Stimulated activated CD8-positive, alpha-beta memory T cell treated with anti-CD3 and anti-CD28 coated beads, Interleukin-12 subunit alpha, Interleukin-12 subunit beta, amount 100 ng/mL, for 4 hours (primary cell): Measurements from ENCODE around the gene CABP1.
"Not testable (repeated sequence)": the region's sequence is repeated elsewhere in the genome, so short reads cannot be mapped to it uniquely, and the experiment has no call there.

Experiments
- DNase-seq: peaks from one replicate; pipeline ENCODE4 v3.0.0-alpha.2; 2020; ENCODE audit warnings: low read depth

The CABP1 gene

DNA sequence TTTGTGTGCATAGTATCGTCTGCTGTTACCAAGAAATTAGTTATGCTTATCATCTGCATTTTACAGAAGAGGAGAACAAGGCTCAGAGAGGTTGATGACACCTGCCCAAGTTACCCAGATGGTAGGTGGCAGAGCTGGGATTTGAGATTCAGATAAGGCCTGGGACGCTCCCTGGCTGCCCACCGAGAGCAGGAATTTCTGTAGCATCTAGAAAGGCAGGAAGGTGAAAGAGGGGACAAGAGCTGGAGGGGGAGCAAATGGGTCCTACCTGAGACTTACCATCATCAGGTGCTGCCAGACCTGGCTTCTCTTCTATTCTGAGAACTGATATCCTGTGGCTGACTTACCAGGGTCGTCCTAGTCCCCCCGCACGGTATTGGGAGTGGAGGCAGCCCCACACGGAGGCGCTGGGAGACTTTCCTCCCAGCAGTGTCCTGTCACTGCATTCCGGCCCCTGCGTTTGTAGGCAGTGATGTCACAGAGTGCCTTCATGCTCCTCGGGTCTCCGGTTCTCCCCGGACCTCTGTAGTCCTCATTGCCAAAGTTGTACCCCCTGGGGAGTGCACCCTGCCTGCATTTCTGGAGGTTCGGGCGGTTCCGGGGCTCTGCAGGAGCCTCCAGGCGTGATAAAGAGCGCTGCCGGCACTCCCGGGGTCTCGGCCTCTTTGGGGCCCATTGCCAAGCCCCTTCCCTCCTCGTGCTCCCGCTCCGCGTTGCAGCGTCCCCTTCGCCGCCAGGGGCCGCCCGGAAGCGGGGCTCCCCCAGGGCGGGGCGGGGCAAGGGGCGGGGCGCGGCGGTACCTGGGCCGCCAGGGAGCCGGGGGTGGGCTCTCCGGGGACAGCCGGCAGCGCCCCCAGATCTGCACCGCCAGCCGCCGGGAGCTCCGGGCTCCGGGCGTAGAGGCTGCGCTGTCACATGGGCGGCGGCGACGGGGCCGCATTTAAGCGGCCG lies at the start of gene CABP1:
Gene CABP1, plus strand, starts transcription at position 856 of the 951 bp plus-strand sequence. Its CDS starts 60 bp downstream, at position 916.
- peak; percentile 71 for DNase-seq

DNA sequence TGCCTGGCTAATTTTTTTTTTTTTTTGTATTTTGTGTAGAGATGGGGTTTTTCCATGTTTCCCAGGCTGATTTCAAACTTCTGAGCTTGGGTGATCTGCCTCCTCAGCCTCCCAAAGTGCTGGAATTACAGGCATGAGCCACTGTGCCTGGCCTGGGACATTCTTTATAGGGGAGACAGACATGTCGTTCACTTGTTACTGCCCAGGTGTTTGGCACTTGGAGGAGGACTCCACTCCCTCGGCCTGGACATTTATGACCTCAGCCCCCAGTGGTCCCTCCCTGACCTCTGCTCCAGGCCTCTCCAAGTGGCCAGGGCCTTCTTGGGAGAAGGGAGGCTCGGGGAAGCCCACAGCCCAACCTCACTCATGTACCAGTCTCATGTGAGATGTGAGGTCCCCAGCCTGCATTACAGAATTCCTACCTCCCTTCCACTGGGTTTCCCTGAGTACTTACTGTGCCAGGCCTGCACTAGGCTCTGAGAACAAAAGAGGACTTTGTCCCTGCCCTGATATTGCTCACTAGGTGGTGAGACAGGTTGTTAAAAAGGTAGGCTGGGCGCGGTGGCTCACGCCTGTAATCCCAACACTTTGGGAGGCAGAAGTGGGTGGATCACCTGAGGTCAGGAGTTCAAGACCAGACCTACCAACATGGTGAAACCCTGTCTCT lies 49.6 kb upstream of the CABP1 start:
- DNase-seq = no peak

DNA sequence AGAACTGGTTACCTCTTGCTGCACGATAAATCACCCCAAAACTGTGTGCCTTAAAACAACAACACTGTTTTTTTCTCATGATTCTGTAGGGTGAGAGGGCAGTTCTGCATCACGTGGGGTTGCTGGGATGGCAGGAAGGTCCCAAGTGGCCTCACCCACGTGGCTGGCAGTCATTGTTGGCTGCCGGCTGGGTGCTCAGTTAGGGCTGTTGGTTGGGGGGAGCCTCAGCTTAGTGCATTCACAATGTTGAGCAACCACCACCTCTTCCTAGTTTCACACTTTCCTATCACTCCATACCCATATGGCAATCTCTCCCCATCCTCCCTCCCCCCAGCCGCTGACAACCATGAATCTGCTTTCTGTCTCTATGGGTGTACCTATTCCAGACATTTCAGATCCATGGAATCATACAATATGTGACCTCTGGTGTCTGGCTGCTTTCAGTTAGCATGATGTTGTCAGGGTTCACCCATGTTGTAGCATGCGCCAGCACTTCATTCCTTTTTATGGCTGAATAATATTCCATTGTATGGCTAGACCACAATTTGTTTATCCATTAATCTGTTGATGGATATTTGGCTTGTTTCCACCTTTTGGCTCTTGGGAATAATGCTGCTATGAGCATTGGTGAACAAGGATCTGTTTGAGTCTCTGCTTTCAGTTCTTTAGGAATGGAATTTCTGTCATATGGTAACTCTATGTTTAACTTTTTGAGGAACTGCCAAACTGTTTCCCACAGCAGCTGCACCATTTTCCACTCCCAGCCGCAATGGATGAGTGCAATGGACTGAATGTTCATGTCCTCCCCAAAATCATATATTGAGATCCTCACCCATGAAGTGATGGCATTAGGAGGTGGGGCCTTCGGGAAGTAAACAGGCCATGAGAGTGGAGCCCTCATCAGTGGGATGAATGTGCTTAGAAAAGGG lies 48.0 kb upstream of the CABP1 start:
- no peak for DNase-seq

DNA sequence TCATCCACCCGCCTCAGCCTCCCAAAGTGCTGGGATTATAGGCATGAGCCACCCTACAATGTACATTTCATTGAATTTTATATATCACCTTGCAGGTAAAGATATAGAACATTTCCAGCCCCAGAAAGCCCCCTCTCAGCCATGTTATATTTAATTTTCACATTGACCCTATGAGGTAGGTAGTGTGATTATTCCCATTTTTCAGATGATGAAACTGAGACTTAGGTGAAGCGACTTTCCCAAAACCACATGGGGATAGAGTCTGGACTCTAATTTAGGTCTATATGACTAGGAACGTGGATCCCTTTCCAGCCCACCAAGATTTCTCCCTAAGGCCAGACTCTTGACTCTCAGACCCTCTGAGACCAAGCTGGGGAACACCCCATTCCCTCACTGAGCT lies 43.5 kb upstream of the CABP1 start:
- DNase-seq = no peak

DNA sequence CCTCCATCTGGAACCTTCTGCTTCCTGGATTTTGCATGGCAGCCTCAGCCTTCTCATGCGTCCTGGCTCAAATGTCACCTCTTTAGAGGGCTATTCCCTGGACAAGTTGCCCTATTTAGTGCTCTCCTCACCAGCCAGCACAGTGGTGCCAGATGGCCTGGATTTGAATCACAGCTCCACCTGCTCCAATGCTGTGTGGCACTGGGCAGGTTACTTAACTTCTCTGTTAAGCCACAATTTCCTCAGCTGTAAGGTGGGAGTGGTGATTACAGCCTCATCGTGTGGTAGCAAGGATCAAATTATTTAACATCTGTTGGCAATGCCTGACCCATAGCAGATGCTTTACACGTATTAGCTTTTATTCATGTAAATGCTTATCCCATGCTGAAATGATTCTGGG lies 42.6 kb upstream of the CABP1 start:
- no peak for DNase-seq

DNA sequence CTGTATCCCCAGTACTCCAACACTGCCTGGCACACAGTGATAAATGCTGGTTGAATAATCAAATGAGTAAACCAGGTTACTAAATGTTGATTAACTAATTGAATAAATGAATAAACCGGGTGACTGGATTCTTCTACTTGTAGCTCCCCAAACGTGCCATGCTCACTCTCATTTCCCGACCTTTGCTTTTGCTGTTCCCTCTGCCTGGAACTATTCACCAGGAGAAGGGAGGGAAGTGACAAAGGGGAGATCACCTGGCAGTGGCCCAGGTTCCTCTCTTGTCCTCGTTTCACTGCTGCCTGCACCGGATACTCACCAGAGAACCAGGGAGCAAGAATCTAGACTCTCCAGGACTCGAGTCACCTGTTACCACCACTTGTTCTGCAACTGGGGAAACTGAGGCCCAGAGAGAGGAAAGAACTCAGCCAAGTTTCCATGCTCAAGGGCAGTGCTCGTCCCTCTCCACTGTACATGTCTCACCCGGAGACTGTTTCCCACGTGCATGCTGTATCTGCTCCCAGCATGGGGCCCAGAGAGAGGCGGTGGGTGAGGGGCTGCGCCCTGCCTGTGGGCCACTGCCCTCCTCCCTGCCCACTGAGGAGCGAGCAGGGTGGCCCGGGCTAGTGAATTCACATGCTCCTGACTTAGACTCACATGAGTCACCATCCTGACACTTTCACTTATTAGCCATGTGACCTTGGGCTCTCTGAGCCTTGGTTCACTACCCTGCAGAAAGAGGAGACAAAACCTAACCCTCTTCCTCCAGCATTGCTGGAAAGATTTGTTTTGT lies 41.6 kb upstream of the CABP1 start:
- DNase-seq = no peak

DNA sequence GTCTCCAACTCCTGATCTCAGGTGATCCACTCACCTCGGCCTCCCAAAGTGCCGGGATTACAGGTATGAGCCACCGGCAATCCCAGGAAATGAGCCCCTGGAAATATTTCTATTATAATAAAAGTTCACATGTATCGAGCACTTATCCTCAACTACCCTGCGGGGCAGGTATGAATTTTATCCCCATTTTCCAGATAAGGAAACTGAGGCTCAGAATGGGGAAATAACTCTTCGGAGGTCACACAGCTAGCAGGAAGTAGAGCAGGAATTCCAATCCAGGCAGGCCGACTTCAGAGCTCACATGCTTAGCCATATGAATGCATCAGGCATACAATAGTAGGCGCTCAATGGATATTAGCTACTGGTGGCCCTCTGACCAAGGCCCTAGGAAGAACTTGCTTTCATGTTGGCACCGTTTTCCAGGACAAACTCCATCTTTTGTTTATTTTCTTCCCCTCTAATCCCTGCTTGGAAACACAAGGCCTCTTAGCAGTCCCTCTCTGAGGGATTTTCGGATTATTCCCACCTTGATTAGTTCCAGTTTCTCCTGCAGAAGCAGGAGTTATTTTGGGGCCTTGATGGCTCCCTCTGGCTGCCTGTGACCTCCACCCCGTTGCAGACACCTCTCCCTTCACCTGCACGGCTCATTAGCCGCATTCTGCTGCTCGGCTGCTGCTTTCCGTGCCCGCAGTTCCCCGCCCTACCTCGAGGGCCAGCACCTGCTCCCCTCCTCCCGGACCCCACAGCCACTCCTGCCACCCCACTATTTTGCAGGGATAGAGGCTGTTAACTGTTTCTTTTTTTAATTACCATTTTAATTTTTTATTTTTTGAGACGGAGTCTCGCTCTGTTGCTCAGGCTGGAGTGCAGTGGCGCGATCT lies 40.5 kb upstream of the CABP1 start:
- DNase-seq = no peak

DNA sequence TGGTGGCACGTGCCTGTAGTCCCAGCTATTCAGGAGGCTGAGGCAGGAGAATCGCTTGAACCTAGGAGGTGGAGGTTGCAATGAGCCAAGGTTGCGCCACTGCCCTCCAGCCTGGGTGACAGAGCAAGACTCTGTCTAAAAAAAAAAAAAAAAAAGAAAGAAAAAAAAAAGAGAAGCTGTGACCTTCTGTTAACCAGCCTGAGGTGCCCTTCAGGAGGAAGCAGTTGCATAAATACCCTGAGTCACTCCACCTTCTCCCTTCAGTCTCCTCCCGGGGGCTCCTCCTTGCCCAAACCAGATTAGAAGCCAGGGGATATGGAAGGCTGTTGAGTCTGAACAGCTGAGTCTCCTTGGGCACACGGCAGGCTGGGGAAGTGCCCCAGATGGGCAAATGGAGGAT lies 38.0 kb upstream of the CABP1 start:
- not testable (repeated sequence) for DNase-seq

DNA sequence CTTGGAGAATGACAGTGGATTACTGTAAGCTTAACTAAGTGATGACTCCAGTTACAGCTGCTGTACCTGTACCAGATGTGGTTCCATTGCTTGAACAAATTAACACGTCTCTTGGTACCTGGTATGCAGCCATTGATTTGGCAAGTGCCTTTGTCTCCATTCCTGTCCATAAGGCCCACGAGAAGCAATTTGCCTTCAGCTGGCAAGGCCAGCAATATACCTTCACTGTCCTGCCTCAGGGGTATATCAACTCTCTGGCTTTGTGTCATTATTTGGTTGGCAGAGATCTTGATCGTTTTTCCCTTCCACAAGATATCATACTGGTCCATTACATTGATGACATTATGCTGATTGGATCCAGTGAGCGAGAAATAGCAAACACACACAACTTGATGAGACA lies 29.9 kb upstream of the CABP1 start:
- DNase-seq = no peak

DNA sequence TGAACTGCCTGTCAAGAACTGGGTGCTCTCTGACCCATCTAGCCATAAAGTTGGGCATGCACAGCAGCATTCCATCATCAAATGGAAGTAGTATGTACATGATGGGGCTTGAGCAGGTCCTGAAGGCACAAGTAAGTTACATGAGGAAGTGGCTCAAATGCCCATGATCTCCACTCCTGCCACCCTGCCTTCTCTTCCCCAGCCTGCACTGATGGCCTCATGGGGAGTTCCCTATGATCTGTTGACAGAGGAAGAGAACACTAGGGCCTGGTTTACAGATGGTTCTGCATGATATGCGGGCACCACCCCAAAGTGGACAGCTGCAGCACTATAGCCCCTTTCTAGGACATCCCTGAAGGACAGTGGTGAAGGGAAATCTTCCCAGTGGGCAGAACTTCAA lies 28.9 kb upstream of the CABP1 start:
- not testable (repeated sequence) for DNase-seq

DNA sequence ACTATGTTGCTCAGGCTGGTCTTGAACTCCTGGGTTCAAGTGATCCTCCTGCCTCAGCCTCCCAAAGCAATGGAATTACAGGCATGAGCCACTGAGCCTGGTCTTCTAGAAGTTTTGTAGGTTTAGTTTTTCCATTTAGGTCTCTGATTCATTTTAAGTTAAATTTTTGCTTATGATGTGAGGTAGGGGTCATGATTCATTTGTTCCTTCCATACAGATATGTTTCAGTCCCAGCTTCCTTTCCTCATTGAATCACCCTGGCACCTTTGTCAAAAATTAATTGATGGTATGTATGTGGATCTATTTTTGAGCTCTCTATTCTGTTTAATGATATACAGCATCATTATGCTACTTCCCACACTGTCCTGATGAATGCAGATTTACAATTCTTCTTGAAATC lies 25.6 kb upstream of the CABP1 start:
- DNase-seq = no peak

DNA sequence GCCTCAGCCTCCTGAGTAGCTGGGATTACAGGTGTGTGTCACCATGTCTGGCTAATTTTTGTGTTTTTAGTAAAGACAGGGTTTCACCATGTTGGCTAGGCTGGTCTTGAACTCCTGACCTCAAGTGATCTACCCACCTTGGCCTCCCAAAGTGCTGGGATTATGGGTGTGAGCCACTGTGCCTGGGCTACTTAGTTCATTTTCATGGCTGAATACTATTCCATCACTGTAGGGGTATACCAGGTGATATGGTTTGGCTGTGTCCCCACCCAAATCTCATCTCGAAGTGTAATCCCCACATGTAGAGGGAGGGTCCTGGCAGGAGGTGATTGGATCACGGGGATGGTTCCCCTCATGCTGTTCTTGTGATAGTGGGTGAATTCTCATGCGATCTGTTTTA lies 23.2 kb upstream of the CABP1 start:
- DNase-seq = not testable (repeated sequence)

DNA sequence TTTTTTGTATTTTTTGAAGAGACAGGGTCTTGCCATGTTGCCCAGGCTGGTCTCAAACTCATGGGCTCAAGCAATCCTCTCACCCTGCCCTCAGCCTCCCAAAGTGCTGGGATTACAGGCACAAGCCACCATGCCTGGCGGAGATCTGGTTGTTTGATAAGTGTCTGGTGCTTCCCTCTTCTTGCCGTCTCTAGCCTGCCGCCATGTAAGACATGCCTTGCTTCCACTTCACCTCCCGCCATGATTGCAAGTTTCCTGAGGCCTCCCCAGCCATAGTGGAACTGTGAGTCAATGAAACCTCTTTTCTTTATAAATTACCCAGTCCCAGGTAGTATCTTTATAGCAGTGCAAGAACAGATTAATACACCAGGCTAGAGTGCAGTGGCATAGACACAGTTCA lies 22.7 kb upstream of the CABP1 start:
- DNase-seq = not testable (repeated sequence)

DNA sequence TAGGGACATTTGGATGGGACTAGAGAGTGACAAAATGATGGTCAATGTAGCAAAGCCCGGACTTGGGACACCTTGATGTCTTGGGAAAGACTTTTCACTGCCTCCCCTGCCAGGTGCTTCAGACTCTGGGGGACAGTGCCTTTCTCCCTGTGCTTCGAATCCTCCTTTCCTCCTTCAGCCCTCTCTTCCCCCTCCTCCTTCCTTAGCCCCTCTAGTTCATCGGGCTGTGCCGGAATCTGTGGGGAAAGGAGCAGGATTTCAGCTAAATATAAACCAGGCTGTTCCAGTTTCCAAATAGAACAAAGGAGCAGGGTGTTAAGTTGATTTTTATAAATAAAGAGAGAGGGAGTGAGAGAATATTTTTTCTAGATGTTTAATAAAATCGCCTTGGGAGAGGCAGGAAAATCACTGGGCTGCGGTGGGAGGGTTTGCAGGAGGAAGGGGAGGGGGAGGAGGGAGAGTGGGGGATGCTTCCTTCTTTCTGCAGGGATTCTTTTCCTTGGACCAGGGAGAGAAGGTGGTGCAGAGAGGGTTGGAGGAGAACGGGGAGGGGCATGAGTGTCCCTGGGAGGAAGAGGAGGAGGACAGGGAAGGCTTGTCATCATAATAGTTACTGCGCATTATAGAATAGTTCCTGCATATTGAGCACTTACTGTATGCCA lies 21.3 kb upstream of the CABP1 start:
- no peak for DNase-seq

DNA sequence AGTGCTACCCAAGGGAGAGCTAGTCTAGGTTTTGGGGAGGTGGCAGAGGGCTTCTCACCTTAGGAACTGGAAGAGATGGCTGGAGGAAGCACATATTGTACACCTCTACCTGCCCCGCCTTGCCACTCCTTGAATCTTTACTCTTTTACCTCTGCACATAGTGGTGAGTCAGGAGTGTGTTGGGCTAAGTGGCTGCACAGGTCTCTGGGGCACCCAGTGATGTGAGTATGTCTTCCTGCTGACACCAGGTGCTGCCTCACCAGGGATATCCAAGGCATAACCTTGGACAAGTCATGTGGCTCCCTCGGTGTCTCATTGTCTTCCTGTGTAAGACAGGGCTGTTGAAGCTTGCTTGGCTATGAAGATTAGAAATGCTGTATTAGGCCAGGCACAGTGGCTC lies 19.8 kb upstream of the CABP1 start:
- no peak for DNase-seq

DNA sequence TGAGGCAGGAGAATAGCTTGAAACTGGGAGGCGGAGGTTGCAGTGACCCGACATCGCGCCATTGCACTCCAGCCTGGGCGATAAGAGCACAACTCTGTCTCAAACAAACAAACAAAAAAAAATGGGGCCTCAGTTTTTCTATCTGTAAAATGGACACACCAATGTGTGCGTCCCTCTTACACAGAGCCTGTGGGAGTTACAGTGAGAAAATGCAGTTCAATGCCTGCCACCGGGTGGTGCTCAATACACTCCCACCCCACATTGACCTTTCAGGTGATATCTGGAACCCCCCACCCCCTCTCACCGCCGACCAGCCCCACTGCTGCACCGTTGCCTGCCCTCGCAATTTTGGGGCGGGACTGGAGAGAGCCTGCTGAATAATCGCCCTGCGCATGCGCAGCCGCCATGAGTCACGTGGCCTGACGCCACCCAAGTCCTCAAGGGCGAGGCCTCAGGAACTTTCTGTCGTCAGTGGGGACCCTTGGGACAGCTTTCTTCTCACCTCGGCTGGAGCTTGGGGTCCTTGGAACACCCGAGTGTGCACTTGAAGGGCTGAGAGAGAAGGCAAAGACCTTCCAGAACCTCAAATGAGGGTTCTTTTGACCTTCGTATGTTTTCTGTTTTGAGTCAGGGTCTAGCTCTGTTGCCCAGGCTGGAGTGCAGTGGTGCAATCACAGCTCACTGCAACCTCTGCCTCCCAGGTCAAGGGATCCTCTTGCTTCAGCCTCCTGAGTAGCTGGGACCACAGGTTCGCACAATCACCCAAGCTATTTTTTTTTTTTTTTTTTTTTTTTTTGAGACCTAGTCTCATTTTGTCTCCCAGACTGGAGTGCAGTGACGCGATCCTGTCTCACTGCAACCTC lies 14.6 kb upstream of the CABP1 start:
- DNase-seq = no peak

DNA sequence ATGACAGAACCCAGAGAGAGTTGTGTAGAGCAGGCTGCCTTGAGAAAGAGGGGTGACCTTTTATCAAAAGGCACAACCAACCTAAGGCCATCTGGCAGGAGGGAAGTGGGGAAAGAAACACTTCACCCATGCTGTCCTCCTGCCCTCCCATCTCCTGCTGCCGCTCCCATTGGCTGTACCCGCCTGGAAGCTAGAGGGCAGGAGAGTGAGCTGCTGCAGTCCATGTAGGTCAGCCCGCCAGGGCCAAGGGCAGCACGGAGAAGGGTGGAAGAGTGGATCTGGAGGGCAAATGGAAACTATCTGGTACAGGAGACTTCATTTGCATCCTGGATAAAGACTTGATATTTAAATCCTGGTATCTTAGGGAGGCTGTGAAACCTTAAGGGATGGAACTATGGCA lies 11.5 kb upstream of the CABP1 start:
- no peak for DNase-seq

DNA sequence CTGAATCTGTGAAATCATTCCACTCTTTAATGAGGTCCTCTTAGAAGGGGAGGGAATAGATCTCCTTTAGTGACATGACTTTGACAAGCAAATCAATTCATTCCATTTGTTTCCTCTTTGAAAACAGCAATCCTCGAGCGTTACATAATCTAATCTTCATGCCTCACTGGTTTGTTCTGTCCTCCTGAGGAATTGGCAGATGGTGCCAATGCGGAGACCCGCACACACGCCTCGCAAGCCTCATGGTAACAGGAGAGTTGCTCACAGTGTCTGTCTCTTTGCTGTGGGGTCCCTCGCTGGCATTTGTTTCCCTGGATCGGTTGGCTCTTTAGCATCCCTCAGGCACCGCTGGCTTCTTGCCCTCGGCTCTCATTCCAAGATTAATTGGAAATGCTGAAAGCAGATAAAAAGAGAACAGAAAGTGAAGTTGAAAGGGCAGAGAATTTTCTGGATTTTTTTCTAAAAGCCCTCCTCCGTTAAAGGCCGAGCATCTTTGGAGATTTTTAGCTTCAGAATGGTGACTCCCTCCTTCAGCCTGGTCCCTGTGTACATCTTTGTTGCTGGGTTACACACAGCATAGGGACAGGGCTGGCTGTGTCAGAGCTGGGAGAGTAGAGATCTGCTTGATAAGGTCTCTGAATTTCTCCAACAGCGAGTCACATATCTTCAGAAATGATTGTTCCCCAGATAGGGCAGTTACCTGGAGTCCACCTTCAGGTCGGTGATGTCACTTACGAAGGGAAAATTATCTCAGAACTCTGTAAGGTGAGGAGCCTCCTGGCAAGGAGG lies 10.1 kb upstream of the CABP1 start:
- no peak for DNase-seq
